ENCODE results near the gene CCND2.

The CCND2 gene

GRCh38 chr12:4286771-4287317 is 13.3 kb downstream of the CCND2 start:
- Histone ChIP-seq H3K23ac (ENCODE audit: low read length) (no peak overlapping the region), H3K4ac (ENCODE audit: low read depth, low read length) (no peak overlapping the region)
- WGBS (ENCODE audit: extremely low coverage, insufficient coverage, insufficient read length): no CpG with 5 or more reads among the region's 14 CpGs

GRCh38 chr12:4287325-4288211 is 14.0 kb downstream of the CCND2 start:
- Histone ChIP-seq H2AFZ (ENCODE audit: insufficient read depth, low read length, poor library complexity) (no peak overlapping the region), H3K14ac (ENCODE audit: low read length) (no peak overlapping the region), H3K4ac (ENCODE audit: low read depth, low read length) (no peak overlapping the region), H2BK5ac (ENCODE audit: low read depth, low read length, poor library complexity) (no peak overlapping the region), H4K91ac (ENCODE audit: low read depth, low read length) (no peak overlapping the region), H3K27me3 (ENCODE audit: insufficient read depth, low read length) (no peaks in the 10 kb centered on the region), H3K4me2 (ENCODE audit: low read length) (no peak overlapping the region), H3K79me1 (ENCODE audit: low read length) (peaks cover 5% of the 10 kb centered on the region), H3K4me1 (ENCODE audit: control insufficient read depth in 1 of 2, insufficient read depth in 2 of 2, low read length in 2 of 2) (peaks cover 25 to 29% of the 10 kb centered on the region in 2 experiments), H2BK12ac (ENCODE audit: low read length) (no peak overlapping the region), H3K23ac (ENCODE audit: low read length) (no peak overlapping the region), H3K9ac (ENCODE audit: low read length) (no peak overlapping the region), H3K4me3 (ENCODE audit: low read depth, low read length) (no peak overlapping the region), H4K12ac (ENCODE audit: low read depth, low read length) (no peak overlapping the region), H2BK120ac (ENCODE audit: insufficient read depth, low read length, poor library complexity) (no peak overlapping the region), H3K18ac (ENCODE audit: low read length) (no peak overlapping the region), H4K8ac (ENCODE audit: low read depth, low read length) (no peak overlapping the region), H3K36me3 (ENCODE audit: control insufficient read depth in 1 of 2, insufficient read depth in 2 of 2, low read length in 2 of 2) (peaks cover 78 to 89% of the 10 kb centered on the region in 2 experiments), H3K9me3 (ENCODE audit: insufficient read depth, low read depth, low read length) (peaks cover 2% of the 10 kb centered on the region), H2AK5ac (ENCODE audit: low read length) (no peak overlapping the region), H3K27ac (ENCODE audit: low read depth, low read length) (no peak overlapping the region), H3K79me2 (ENCODE audit: control insufficient read depth, insufficient read depth, low read length, poor library complexity) (peaks cover 3% of the 10 kb centered on the region)
- WGBS (ENCODE audit: extremely low coverage, insufficient coverage, insufficient read length): no CpG with 5 or more reads among the region's 18 CpGs
- DNase-seq: no peak

More at GRCh38 chr12:4286771-4287317, 13.3 kb downstream of the CCND2 start:
- peaks cover 5% of the 10 kb centered on the region for H3K79me1 ChIP-seq (ENCODE audit: low read length)
- no peak overlapping the region for H4K91ac ChIP-seq (ENCODE audit: low read depth, low read length)
- H4K12ac ChIP-seq (ENCODE audit: low read depth, low read length): no peak overlapping the region
- peaks cover 82 to 92% of the 10 kb centered on the region in 2 experiments for H3K36me3 ChIP-seq (ENCODE audit: control insufficient read depth in 1 of 2, insufficient read depth in 2 of 2, low read length in 2 of 2)
- H3K27ac ChIP-seq (ENCODE audit: low read depth, low read length): no peak overlapping the region
- peaks cover 25 to 29% of the 10 kb centered on the region in 2 experiments for H3K4me1 ChIP-seq (ENCODE audit: control insufficient read depth in 1 of 2, insufficient read depth in 2 of 2, low read length in 2 of 2)
- H2BK120ac ChIP-seq (ENCODE audit: insufficient read depth, low read length, poor library complexity): no peak overlapping the region
- H3K18ac ChIP-seq (ENCODE audit: low read length): peak overlapping the region; percentile 5
- H3K4me2 ChIP-seq (ENCODE audit: low read length): no peak overlapping the region
- H3K14ac ChIP-seq (ENCODE audit: low read length): no peak overlapping the region
- H2BK12ac ChIP-seq (ENCODE audit: low read length): no peak overlapping the region
- H3K9ac ChIP-seq (ENCODE audit: low read length): no peak overlapping the region
- peaks cover 3% of the 10 kb centered on the region for H3K9me3 ChIP-seq (ENCODE audit: insufficient read depth, low read depth, low read length)
- H3K27me3 ChIP-seq (ENCODE audit: insufficient read depth, low read length): no peaks in the 10 kb centered on the region
- no peak overlapping the region for H2AK5ac ChIP-seq (ENCODE audit: low read length)
- no peak overlapping the region for H4K8ac ChIP-seq (ENCODE audit: low read depth, low read length)
- no peak overlapping the region for H3K4me3 ChIP-seq (ENCODE audit: low read depth, low read length)
- peaks cover 3% of the 10 kb centered on the region for H3K79me2 ChIP-seq (ENCODE audit: control insufficient read depth, insufficient read depth, low read length, poor library complexity)
- DNase-seq: no peak
- no peak overlapping the region for H2AFZ ChIP-seq (ENCODE audit: insufficient read depth, low read length, poor library complexity)
- no peak overlapping the region for H2BK5ac ChIP-seq (ENCODE audit: low read depth, low read length, poor library complexity)

DNA sequence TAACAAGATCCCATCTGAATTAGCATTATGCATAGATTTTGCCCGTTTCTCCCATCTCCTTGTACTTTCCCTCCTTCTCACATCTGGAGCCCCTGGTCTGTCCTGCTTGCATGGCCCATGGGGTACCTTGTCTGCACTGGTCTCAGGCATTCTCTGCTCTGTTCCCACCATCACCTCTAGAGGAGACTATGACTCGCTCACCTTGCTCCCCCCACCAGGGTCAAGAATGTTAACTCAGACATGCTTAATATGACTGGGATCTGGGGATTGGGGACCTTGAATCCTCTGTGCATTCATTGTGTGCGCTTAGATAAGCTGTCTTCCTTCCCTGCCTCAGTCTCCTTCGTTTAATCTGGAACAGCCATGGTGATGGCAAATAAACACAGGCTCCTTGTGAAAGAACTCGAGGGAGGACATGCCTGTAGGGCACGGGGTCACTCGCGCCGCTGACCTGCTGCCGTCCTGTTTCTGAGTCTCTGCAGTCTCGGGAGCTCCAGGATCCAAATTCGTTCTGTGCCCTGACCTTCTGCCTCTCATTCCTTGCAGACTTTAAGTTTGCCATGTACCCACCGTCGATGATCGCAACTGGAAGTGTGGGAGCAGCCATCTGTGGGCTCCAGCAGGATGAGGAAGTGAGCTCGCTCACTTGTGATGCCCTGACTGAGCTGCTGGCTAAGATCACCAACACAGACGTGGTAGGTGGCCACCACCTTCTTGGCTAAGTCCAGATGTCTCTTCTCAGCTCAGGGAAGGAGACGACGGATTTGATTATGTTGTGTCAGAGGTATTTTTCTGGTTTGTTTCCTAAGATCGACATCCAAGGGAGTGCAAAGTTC is 15.0 kb downstream of the CCND2 start:
- Histone ChIP-seq H3K14ac (ENCODE audit: low read length) (no peak overlapping the region), H4K91ac (ENCODE audit: low read depth, low read length) (peak overlapping the region; percentile 20), H4K12ac (ENCODE audit: low read depth, low read length) (no peak overlapping the region), H3K36me3 (ENCODE audit: control insufficient read depth in 1 of 2, insufficient read depth in 2 of 2, low read length in 2 of 2) (peaks cover 74 to 88% of the 10 kb centered on the region in 2 experiments), H2AK5ac (ENCODE audit: low read length) (no peak overlapping the region), H2BK5ac (ENCODE audit: low read depth, low read length, poor library complexity) (no peak overlapping the region), H3K4ac (ENCODE audit: low read depth, low read length) (no peak overlapping the region), H3K79me2 (ENCODE audit: control insufficient read depth, insufficient read depth, low read length, poor library complexity) (peaks cover 3% of the 10 kb centered on the region), H2AFZ (ENCODE audit: insufficient read depth, low read length, poor library complexity) (no peak overlapping the region), H3K4me3 (ENCODE audit: low read depth, low read length) (no peak overlapping the region), H2BK12ac (ENCODE audit: low read length) (no peak overlapping the region), H3K23ac (ENCODE audit: low read length) (no peak overlapping the region), H2BK120ac (ENCODE audit: insufficient read depth, low read length, poor library complexity) (no peak overlapping the region), H3K4me2 (ENCODE audit: low read length) (no peak overlapping the region), H3K9me3 (ENCODE audit: insufficient read depth, low read depth, low read length) (no peaks in the 10 kb centered on the region), H3K18ac (ENCODE audit: low read length) (peak overlapping the region; percentile 11), H4K8ac (ENCODE audit: low read depth, low read length) (peak overlapping the region; percentile 5), H3K9ac (ENCODE audit: low read length) (no peak overlapping the region), H3K27ac (ENCODE audit: low read depth, low read length) (peak overlapping the region; percentile 2), H3K27me3 (ENCODE audit: insufficient read depth, low read length) (no peaks in the 10 kb centered on the region), H3K4me1 (ENCODE audit: control insufficient read depth in 1 of 2, insufficient read depth in 2 of 2, low read length in 2 of 2) (peaks cover 25 to 29% of the 10 kb centered on the region in 2 experiments), H3K79me1 (ENCODE audit: low read length) (peaks cover 5% of the 10 kb centered on the region)
- no CpG with 5 or more reads among the region's 20 CpGs for WGBS (ENCODE audit: extremely low coverage, insufficient coverage, insufficient read length)
- no peak for DNase-seq

- Histone ChIP-seq H3K4me3 (ENCODE audit: low read depth, low read length) (no peak overlapping the region), H3K4me2 (ENCODE audit: low read length) (no peak overlapping the region), H3K23ac (ENCODE audit: low read length) (no peak overlapping the region), H3K4me1 (ENCODE audit: control insufficient read depth in 1 of 2, insufficient read depth in 2 of 2, low read length in 2 of 2) (peaks cover 25 to 28% of the 10 kb centered on the region in 2 experiments), H2BK5ac (ENCODE audit: low read depth, low read length, poor library complexity) (no peak overlapping the region), H4K8ac (ENCODE audit: low read depth, low read length) (no peak overlapping the region), H2AFZ (ENCODE audit: insufficient read depth, low read length, poor library complexity) (no peak overlapping the region), H3K79me1 (ENCODE audit: low read length) (peaks cover 5% of the 10 kb centered on the region), H4K12ac (ENCODE audit: low read depth, low read length) (no peak overlapping the region), H3K4ac (ENCODE audit: low read depth, low read length) (no peak overlapping the region), H4K91ac (ENCODE audit: low read depth, low read length) (no peak overlapping the region), H2BK12ac (ENCODE audit: low read length) (no peak overlapping the region), H3K9me3 (ENCODE audit: insufficient read depth, low read depth, low read length) (no peaks in the 10 kb centered on the region), H3K18ac (ENCODE audit: low read length) (no peak overlapping the region), H3K36me3 (ENCODE audit: control insufficient read depth in 1 of 2, insufficient read depth in 2 of 2, low read length in 2 of 2) (peaks cover 76 to 87% of the 10 kb centered on the region in 2 experiments), H2AK5ac (ENCODE audit: low read length) (no peak overlapping the region), H3K14ac (ENCODE audit: low read length) (no peak overlapping the region), H2BK120ac (ENCODE audit: insufficient read depth, low read length, poor library complexity) (no peak overlapping the region), H3K27me3 (ENCODE audit: insufficient read depth, low read length) (no peaks in the 10 kb centered on the region), H3K79me2 (ENCODE audit: control insufficient read depth, insufficient read depth, low read length, poor library complexity) (peaks cover 3% of the 10 kb centered on the region), H3K27ac (ENCODE audit: low read depth, low read length) (peak overlapping the region; percentile 22), H3K9ac (ENCODE audit: low read length) (no peak overlapping the region)
- no peak for DNase-seq
- WGBS (ENCODE audit: extremely low coverage, insufficient coverage, insufficient read length): no CpG with 5 or more reads among the region's 20 CpGs
Observed at GRCh38 chr12:4289231-4289878, 15.8 kb downstream of the CCND2 start.

All from trophoblast cell (in vitro differentiated cells and primary cell).